ENCODE data around the gene TBL1X.
"Not testable (repeated sequence)": the region's sequence is repeated elsewhere in the genome, so short reads cannot be mapped to it uniquely, and the experiment has no call there.

Gene TBL1X

DNA sequence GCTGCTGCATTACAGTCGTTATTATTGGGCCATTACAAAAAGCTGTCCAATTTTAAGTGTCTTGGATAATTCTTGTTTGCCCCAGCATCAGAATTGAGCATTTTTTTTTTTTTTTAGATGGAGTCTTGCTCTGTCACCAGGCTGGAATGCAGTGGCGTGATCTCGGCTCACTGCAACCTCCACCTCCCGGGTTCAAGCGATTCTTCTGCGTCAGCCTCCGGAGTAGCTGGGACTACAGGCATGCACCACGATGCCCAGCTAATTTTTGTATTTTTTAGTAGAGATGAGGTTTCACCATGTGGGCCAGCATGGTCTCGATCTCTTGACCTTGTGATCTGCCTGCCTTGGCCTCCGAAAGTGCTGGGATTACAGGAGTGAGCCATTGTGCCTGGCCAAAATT, 71.3 kb downstream of the TBL1X start:
- DNase-seq (ENCODE audit: low spot score) = not testable (repeated sequence)

DNA sequence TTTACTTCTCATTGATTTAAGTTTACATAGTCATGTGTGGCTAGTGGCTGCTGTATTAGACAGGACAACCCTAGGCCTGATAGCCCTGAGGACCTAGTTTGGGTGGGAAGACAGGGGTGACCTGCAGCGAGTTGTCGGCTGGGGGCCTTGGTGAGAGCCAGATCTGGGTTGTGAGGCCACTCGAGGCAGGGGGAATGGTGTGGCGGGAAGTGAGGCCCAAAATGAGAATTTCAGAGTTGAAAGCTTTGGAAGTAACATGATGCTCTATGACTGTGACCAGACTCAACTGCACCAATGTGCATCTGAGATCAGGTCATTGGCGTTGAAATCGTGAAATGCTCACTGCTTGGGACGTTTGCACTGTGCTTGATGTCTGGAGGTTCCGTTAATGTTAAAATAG, 72.9 kb downstream of the TBL1X start:
- no peak for DNase-seq (ENCODE audit: low spot score)

DNA sequence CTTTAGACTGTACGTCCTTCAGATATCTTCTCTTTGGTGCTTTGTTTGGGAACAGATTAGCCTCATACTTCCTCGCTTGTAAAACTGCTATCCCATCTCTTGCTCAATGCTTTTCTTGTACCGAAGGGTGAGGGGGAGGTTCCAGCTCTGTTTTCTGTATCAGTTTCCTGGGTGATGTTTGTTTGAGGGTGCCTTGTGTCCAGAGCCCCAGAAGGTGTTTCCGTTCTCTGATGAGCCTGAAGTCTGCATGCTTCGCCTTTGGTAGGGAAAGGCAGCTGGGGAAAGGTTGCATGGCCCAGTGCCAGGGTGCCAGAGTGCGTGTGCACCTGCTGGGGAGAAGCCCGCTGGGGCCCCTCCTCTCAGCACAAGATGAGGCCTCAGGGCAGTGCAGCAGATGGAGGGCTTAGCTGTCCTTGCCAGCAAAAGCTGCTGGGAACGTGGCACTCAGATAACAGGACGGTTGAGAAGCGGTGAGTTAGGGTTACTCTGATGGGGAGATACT, 73.7 kb downstream of the TBL1X start:
- no peak for DNase-seq (ENCODE audit: low spot score)

DNA sequence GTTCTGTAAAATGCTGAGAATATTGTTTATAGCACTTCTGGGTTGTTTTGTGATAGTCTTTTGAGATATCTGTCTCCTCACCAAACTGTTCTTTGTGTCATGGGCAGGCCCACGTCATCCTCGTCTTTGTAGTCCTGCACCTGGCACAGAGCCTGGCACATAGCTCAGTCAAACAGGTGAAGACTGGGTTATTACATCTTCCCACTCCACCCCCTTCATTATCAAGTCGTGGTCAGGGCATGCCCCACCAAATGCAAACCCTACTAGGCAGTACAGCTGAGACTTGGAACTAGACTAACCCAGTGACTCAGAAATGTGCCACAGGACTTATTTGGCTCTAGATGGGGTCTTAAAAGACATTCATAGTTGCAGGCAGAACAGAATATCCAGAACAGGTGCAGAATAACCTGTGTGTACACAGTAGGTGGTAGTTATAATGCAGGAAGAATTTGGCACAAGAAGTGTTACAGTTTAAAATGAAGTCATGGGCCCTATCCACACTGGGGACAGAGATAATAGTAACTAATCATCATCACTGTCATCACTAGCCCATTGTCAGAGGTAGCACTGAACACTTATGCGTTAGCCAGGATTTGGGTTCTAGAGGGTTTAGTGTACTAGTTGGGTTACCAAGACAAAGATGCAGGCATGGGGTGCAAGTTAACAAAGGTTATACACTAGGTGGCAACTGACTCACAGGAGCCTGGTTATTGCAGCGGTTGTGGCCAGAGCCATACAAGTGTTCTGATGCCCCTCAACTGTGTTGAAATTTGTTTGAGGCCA, 74.9 kb downstream of the TBL1X start:
- no peak for DNase-seq (ENCODE audit: low spot score)

DNA sequence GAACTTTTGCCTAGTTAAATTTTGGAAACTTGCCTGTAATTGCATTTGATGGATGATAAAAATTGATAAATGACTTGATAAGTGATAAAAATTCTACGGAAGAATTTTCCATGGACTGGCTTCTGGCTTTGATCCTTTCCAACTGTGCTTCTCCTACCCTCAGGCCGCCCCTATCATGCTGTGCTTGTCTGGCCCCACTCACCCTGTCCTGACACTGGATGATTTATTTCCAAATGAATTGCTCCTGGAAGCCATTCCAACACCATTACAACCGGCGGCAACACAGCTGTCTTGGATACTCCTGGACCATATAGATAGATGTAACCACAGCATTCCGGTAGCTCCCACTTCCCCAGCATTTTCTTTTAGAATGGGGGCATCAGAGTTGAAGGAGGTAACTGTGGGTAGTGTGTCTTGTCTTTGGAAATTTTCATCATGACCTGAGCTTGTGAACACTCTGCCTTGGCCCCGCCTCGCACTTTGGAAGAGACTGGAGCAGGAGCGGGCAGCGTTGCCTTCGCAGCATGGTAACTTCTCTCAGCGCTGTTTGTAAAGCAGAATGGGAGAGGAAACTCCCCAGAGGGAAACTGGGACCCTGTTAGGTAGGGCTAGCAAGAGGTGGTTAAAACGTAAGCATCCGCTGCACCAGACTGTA, 77.4 kb downstream of the TBL1X start:
- no peak for DNase-seq (ENCODE audit: low spot score)

DNA sequence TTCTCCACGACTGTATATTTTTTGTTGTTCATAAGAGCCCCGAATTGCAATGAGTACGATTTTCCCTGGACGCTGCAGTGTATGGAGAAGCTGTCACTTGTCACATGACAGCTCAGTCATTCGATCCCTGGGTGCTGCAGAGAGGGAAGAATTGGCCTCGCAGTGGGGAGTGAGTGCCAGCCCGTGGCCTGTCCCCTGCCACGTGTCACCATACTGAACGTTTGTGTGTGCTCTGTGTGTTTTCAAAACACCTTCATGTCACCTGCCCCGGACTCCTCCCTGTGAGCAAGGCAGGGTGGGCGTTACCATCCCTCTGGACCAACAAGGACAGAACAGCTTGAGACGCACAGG, 77.9 kb downstream of the TBL1X start:
- DNase-seq (ENCODE audit: low spot score) = no peak

DNA sequence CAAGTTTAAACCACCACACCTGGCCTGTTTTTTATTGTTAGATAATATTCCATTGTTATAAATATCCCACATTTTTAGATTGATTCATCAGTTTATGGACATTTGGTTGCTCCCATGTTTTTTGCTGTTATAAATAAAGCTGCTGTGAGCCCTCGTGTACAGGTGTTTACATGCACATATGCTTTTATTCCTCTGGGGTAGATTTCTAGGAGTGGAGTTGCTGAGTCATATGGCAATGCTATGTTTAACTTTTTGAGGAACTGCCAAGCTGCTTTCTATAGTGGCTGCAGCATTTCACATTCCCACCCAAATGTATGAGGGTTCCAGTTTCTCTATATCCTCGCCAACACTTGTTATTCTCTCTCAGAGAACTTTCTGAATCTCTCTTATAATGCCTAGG, 90.5 kb downstream of the TBL1X start:
- no peak for DNase-seq (ENCODE audit: low spot score)

DNA sequence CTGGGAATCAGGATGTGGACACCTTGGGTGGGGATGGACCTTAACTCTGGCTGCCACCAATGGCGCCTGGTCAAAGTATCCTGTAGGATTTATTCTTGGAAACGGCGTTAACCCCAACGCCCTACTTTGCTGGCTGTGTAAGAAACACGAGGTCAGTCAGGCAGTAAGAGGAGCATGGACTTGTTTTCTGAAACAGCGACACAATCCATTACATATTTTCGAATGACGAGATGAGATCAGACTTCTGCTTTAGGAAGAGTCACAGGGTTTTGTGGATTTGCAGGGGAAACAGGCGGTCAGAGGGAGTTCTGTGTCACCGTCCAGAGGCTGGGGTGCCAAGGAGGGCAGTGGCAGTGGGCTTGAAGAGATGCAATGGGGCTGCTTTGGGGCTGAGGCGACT, 92.2 kb downstream of the TBL1X start:
- no peak for DNase-seq (ENCODE audit: low spot score)

DNA sequence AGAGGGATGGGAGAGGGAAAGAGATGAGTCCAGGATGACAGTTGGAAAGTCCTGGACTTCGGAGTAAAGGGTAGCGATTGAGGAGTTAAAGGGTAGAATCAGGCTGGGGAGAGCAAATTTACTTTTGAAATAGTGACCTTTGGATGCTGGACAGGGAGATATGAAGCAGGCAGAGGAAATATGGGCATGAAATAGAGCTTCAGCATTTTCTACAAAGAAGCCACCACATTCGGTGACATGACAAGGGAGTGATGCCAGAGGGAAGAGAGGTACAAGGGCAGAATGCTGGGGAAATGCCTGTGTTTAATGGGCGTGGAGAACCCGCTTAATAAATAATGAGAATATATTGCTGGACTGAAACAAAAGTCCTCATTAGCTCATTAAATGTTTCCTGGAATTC, 92.7 kb downstream of the TBL1X start:
- DNase-seq (ENCODE audit: low spot score) = no peak

DNA sequence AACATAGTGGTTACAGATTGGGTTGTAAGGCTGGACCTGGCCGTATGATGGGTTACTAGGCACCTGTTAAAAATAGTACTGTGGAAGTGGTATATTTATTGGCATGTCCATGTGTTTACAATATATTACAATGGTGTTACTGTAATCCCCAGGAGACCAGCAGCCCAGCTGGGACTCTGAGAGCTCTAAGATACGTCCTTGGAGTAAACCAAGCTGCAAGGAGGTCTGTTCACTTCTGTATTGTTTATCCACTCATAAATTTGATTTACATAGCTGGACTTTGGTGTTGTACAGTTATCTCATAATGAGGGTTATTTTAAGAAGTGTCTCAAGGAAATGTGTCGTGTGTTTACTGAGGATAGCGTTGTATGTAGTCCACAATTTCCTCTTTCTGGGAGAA, 93.8 kb downstream of the TBL1X start:
- peak; percentile 3 for DNase-seq (ENCODE audit: low spot score)

DNA sequence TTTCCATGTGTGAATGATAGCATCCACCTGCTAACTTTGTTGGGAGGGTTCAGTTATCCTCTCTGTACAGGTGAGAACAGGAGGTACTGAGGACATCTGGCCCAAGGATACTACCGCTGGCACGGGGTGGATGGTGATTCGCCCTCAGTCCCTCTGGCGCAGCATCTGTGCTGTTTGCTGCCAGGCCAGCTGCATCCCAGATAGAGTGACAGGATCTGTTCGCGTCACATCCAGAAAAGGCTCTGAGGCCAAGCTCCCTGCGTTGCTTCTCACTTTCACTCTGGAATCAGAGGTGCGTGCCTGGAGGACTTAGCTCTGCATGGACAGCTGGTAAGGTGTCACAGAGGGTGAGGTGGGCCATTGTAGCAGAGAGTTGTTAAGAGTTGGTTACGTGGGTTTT, 95.4 kb downstream of the TBL1X start:
- DNase-seq (ENCODE audit: low spot score) = no peak

DNA sequence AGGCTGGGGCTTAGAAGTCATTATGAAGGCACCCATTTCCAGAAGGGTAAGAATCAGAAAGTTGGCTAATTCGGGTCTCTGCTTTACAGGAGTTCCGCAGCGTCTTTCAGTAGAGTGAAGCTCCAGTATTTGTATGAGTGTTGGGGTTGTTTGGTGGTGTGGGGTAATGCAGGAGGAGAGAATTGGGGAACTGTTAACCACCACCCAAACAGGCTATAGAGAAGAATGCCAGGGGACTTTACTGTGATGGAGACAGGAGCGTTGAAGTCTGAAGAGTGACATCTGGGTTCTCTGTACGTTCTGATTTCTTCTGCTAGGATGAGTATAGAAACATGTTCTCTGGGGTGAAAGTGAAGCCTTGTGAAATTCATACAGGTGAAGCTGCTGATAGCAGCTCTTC, 96.3 kb downstream of the TBL1X start:
- no peak for DNase-seq (ENCODE audit: low spot score)

DNA sequence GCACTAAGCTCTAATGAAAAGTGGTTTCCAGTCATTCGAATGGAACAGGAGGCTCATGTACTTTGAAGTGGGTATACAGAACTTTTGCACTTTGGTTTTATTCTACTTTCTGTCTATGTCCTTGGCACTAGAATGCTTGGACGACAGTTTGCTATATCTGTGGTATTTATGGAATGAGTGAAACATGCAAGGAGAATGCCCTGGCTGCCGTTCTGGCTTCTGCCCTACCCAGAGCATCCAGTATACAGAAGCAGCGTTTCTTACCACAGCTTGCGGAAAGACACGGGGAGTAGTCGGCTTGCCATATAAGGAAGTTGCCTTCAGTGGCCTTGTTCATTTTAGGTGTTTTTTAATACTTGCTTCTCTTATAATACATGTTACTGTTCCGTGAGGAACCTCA, 98.0 kb downstream of the TBL1X start:
- no peak for DNase-seq (ENCODE audit: low spot score)

DNA sequence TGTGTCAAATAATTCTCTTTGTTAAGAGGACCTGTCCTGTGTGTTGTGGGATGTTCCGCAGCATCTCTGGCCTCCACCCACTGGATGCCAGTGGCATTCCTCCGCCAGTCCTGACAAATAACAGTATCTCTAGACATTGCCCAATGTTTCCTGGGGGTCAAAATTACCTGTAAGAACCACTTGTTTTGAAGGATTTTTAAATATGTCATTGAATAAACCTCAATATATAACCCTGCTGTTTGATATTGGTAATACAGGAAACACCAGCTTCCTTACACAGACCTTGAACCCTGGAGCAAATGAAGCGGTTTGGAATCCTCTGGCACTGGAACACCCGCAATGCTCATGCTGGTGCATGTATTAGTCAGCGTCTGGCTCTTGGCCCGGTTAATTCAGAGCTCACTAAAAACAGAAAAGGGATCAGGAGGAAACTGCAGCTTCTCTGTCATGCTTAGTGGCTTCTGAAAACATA, 101.3 kb downstream of the TBL1X start:
- no peak for DNase-seq (ENCODE audit: low spot score)

DNA sequence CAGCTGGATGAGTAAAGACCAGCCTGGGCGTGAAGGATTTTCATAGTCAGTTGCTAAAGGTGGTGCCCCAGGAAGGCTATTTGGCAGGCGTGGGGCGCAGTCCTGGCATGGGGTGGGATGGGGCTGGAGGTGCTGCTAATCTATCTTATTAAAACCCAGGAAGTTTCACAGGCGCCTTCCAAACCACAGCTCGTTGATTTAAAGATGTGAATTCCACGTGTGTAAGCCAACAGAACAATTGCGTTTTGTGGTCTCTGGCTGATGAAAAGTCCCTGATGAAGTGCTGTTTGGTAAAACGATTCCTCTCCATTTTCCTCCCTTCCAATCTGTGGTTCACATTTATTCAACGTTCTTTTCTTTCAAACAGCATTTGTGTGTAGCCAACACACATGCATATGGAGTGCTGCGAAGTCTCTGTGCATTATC, 105.0 kb downstream of the TBL1X start:
- no peak for DNase-seq (ENCODE audit: low spot score)

DNA sequence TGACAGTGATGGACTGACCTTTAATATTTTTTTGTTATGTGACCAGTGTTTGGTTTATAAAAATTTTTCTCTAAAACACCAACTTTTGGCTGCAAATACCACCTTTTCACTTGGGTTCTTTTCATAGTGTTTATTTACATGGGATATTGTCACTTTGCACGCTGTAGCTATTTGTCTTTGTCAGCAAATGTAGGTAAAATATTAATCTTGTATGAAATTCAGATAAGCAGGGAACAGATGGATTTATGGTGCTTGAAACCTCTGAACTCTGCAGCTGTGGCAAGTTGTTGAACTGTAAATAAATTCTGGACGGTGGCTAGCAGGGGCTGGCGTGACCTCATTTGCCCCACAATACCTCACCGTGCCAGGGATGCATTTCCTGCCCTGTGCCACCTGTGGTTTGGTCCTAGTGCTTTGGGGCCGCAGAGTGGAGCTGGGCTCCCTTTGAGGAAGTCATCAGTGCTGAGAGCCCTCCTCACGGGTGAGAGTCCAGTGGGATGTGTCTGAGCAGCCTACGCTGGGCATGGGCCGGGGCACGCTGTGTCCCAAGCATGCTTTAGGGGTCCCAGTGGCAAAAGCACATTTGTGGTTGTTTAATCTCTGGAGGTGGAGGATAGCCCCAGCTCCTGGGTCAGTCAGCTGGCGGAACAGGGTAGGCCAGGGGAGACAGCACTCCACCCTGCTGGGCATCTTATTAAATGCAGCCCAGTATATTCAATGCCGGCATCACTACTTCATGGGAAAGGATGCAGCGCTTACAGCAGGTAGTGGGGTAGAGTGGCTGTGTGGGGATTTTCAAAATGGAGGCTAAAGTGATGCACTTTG, 108.6 kb downstream of the TBL1X start:
- DNase-seq (ENCODE audit: low spot score) = no peak

DNA sequence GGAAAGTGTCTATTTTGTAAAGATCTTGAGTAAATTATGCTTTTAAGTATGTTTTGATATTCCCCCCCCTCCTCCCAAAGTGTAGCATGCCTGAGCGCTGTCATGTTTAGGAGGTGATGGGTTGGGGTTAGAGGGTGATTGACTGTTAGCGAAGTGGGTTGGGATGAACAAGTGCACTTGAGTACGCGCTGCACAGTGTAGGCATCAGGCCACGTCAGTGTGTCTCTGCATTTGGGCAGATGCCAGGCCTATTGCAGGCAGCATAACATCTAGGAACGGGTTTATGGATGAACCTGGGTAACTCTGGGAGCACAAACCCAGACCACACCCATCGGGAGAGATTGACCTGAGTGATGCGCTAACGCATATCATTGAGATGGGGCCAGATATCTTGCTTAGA, 111.2 kb downstream of the TBL1X start:
- DNase-seq (ENCODE audit: low spot score) = no peak

DNA sequence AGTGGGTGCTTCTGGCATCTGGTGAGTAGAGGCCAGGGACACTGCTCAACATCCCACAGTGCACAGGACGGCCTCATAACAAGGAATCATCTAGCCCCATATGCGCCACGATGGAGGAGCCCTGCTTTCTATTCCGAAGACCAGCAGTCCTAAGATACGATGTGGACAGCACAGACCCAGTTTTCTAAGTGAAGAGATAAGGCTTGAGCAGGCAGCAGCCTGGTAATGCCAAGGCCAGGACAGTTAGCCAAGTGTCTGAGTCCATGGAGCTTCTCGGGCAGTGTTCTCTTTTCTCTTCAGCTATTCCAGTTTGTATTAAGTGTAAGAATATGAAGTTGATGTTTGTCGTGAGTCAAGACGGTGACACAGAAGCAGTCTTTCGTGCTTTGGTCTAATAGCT, 112.7 kb downstream of the TBL1X start:
- DNase-seq (ENCODE audit: low spot score) = no peak

DNA sequence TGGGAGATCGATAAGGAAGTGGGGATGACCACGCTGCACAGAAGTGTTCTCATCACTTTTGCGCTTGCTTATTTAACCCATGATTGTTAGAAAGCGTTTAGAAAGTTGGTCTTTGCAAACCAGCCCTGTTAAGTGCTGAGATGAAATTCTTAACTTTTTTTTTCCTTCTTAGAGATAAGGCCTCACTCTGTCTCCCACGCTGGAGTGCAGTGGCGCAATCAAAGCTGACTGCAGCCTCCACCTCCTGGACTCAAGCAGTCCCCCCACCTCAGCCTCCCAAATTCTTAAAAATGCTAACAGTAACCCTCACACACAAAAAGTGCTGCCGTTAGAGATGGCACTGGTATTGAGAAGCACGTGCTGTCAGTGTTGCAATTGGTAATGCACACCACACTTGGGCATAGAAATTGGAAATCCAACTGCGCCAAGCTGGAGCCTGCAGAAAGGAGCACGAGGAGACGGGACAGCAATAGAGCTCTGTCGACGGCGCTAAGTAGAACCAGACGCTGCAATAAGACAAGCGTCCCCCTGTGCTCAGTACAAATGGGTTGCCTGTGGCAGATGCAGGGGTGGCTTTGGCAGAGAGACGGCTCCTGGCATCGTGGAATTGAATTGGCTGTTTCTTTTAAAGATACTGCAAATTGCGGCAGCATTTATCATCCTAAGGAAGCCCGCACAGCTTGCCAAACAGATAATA, 113.4 kb downstream of the TBL1X start:
- DNase-seq (ENCODE audit: low spot score) = no peak

DNA sequence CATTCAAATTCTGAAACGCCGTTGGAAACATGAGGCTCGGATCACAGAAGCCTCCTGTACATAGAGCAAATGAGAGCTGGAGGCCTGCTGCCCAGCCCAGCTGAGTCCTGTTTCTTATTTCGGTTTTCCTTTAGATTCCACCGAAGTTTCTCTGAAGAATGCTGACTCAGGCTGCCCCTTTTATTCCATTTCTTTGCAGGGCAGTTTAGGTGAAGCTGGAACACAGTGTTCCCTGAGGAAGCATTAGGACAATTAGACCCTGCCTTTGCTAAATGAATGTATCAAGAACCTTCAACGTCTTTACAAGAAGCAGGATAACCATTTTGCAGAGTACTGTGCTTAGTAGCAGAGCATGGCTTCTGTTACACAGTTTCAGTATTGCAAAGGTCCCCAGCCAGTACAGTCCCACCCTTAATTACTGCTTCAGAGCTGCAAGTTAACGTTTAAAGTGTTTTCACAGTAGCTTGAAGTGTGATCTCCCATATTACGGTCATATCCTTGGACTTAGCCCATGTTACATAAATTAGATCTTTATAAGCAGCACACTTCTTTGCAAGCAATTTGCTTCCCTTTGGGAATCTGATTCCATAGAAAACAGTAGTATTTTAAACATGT, 117.0 kb downstream of the TBL1X start:
- no peak for DNase-seq (ENCODE audit: low spot score)

DNA sequence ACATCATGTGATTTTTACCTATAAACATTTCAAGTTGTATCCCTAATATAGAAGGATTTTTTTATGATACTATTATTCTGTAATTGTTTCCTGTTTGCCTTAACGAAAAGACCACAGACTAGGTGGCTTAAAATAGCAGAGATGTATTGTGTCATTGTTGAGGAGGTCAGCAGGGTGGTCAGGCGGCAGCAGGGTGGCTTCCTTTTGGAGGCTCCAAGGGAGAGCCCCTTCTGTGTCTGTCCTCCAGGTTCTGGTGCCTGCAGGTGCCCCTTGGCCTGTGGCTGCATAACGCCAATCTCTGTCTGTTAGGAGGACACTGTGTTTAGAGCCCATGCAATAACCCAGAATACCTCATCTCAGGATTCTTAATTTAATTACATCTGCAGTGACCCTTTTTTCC, 118.1 kb downstream of the TBL1X start:
- DNase-seq (ENCODE audit: low spot score) = no peak

DNA sequence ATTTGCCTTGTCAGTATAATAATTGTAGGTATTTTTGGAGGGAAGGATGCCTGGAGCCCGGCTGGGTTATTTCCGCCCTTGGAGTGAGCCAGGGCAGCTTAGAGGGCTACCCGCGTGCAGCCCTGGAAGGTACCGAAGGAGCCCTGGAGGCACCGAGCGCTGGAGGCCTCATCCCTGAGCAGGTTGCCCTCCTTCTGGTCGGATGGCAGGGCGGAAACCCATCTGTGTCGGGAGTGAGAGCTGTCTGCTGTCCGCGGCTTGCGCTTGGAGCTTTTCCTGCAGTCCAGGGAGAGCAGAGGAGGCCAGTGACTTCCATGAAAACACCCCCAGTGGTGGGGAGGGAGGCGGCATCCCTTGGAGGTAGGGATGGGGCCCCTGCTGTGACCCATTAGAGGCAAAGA, 122.1 kb downstream of the TBL1X start:
- no peak for DNase-seq (ENCODE audit: low spot score)
